ENCODE data around the gene A2M.

- TF ChIP-seq CTCF (IDR thresholded peaks at IDR 0.05; ENCODE audit: insufficient read depth, low read length, poor library complexity, severe bottlenecking) (no peak), EZH2phosphoT487 (conservative IDR thresholded peaks at IDR 0.05; ENCODE audit: low read length) (no peak)
Observed at GRCh38 chr12:9036227-9036626, 79.5 kb downstream of the A2M start.

Data from SU-DHL-6 (cell line).